ENCODE data around the gene KCTD5.

Gene KCTD5

DNA sequence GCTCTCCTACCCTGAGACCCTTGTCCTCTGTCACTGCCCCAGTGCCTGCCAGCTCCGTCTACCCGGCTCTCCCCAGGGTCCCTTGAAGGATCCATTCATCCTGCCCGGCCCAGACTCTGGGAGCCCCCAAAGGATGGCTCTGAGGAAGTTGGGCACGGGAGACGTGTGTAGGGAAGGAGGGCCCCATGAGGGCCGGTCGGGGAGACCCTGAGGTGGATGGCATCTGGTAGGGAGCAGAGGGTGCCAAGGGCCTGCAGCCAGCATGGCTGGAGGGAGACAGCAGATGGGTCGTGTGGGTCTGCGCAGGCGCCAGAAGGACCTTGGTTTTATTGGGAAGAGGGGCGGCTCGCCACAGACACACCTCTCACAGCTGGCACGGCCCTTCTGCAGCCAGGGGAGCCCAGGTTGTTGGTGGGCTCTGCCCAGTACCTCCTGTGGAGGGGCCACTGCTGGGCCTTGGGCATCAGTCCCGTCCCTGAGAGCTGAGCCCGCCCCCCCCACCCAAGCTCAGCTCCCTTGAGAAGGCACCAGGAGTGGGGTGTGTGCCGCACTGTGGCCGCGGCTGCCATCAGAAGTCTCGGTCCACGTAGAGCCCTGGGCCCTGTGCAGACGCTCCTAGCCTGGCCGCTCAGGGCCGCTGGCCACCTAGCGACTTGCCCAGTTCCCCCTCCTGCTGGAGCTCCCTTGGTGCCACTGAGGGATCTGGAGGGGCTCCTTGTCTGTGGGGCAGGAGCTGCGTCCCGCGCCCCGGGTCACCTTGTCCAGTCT lies 16.0 kb downstream of the KCTD5 start:
- CTCF ChIA-PET: no interaction called here
- no peaks in the 10 kb centered on the region for H3K27me3 Mint-ChIP-seq
- no peaks in the 10 kb centered on the region for H3K9me3 Mint-ChIP-seq
- no peak for DNase-seq
- H3K27ac Mint-ChIP-seq: no peak overlapping the region
- no peaks in the 10 kb centered on the region for H3K4me1 Mint-ChIP-seq
- H3K4me3 Mint-ChIP-seq: no peak overlapping the region
- H3K36me3 Mint-ChIP-seq: peaks cover 11% of the 10 kb centered on the region

- Mint-ChIP-seq H3K27ac (no peak overlapping the region), H3K4me3 (no peak overlapping the region), H3K27me3 (no peaks in the 10 kb centered on the region), H3K4me1 (no peaks in the 10 kb centered on the region), H3K9me3 (no peaks in the 10 kb centered on the region), H3K36me3 (peaks cover 9% of the 10 kb centered on the region)
- DNase-seq: no peak
- CTCF ChIA-PET: no interaction called here
Observed at GRCh38 chr16:2698965-2699750, 16.8 kb downstream of the KCTD5 start.

DNA sequence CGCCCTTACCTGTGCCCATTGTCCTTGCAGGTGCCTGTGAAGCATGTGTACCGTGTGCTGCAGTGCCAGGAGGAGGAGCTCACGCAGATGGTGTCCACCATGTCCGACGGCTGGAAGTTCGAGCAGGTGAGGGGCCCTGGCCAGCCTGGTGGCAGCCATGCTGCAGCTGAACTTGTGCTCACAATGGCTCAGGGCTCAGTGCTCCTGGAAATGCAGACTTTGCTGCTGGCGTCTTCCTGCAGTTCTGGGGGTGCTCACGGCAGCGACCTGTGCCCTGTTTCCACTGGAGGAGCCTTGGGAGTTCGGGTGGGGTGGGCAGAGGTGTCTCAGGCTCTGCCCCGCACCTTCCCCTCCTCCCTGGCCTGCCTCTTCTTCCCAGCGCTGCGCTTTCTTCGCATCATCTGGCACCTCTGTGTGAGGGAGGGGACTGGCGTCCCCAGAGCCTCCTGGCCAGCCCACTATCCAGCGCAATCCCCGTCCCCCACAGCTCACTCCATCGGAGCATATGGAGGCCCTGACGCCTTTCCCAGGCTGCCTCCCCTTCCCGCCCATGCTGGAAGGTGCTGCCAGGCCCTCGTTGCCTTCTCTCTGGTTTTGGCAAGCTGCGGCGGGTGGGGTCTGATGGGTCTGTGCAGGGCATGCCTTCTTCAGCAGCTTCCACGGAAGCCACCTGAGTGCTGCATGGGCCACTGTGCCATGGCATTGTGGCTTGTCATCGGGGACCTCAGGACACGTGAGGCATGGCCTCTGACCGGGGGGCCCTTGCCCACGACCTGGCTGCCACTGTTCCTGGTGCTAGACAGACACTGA lies 17.7 kb downstream of the KCTD5 start:
- Mint-ChIP-seq H3K27me3 (no peaks in the 10 kb centered on the region), H3K4me1 (no peaks in the 10 kb centered on the region), H3K9me3 (no peaks in the 10 kb centered on the region), H3K36me3 (peaks cover 9% of the 10 kb centered on the region), H3K4me3 (no peak overlapping the region), H3K27ac (no peak overlapping the region)
- CTCF ChIA-PET: no interaction called here
- DNase-seq: no peak

- H3K4me3 Mint-ChIP-seq: no peak overlapping the region
- H3K27me3 Mint-ChIP-seq: no peaks in the 10 kb centered on the region
- H3K9me3 Mint-ChIP-seq: no peaks in the 10 kb centered on the region
- H3K36me3 Mint-ChIP-seq: peaks cover 9% of the 10 kb centered on the region
- DNase-seq: no peak
- CTCF ChIA-PET: no interaction called here
- H3K4me1 Mint-ChIP-seq: no peaks in the 10 kb centered on the region
- H3K27ac Mint-ChIP-seq: no peak overlapping the region
Observed at GRCh38 chr16:2700786-2701185, 18.5 kb downstream of the KCTD5 start.

GRCh38 chr16:2701272-2701671 lies 18.9 kb downstream of the KCTD5 start:
- Mint-ChIP-seq H3K9me3 (no peaks in the 10 kb centered on the region), H3K27ac (no peak overlapping the region), H3K36me3 (peaks cover 9% of the 10 kb centered on the region), H3K27me3 (no peaks in the 10 kb centered on the region), H3K4me1 (no peaks in the 10 kb centered on the region), H3K4me3 (no peak overlapping the region)
- DNase-seq: no peak
- CTCF ChIA-PET: no interaction called here

GRCh38 chr16:2701713-2702437 lies 19.6 kb downstream of the KCTD5 start:
- CTCF ChIA-PET: no interaction called here
- Mint-ChIP-seq H3K36me3 (peaks cover 9% of the 10 kb centered on the region), H3K9me3 (no peaks in the 10 kb centered on the region), H3K27me3 (no peaks in the 10 kb centered on the region), H3K4me1 (no peaks in the 10 kb centered on the region), H3K27ac (no peak overlapping the region), H3K4me3 (no peak overlapping the region)
- DNase-seq: no peak

DNA sequence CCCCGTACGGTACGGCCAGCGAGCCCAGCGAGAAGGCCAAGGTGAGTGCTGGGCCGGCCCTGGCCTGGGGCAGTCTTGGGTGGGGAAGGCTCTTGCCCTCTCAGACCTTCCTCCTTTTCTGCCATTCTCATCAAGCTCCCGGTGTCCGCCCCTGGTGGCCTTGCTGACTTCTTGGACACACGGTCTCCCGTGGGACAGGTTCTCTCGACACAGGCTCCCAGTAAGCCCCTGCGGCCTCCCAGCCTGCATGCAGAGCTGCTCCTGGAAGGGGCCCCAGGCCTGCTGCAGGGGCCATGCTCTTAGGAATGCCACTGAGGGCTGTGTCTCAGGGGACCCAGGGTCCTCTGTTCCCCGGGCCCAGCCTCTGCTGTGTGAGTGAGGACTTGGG lies 20.1 kb downstream of the KCTD5 start:
- Mint-ChIP-seq H3K9me3 (no peaks in the 10 kb centered on the region), H3K27ac (no peak overlapping the region), H3K4me3 (no peak overlapping the region), H3K36me3 (peaks cover 9% of the 10 kb centered on the region), H3K27me3 (no peaks in the 10 kb centered on the region), H3K4me1 (no peaks in the 10 kb centered on the region)
- CTCF ChIA-PET: no interaction called here
- no peak for DNase-seq

- Mint-ChIP-seq H3K4me1 (no peaks in the 10 kb centered on the region), H3K4me3 (no peak overlapping the region), H3K27me3 (no peaks in the 10 kb centered on the region), H3K36me3 (peaks cover 7% of the 10 kb centered on the region), H3K9me3 (no peaks in the 10 kb centered on the region), H3K27ac (no peak overlapping the region)
- CTCF ChIA-PET: no interaction called here
- no peak for DNase-seq
Observed at GRCh38 chr16:2702871-2703745, 20.8 kb downstream of the KCTD5 start.

DNA sequence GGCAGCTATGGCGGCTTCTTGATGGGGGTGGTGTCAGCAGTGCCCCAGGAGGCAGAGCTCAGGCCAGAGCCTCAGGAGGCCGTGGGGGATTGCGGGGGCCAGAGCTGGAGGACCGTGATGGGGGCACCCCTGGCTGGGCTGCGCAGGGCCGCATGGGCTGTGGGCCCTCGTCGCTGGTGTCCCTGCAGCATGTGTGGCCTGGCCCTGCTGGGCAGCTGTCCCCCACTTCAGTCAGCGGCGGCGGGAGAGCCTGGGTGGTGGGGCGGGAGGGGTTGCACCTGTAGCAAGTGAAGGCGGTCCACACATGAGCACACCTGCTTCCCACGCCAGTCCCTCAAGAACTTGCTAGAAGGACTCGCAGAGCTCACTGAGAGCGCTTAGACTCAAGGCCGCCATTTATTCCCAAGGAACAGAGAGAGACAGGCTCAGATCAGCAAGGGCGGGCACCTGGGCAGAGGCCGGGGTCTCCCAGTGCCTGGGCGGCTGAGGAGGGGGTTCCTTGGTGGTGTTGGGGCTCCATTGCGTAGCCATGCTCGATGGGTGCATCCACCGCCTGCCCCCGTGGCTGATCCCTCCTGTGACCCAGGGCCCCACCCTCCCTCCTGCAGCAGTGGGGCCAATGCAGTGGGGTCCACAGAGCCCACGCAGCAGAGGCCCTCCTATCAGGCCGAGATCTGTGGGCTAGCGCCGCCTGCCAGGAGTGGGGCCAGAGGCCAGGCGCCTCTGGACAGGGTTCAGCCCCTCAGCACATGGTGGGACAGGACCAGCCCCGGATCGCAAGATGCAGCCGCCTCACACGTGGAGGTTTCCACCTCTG lies 22.1 kb downstream of the KCTD5 start:
- Mint-ChIP-seq H3K27me3 (no peaks in the 10 kb centered on the region), H3K27ac (no peak overlapping the region), H3K36me3 (peaks cover 9% of the 10 kb centered on the region), H3K4me1 (no peaks in the 10 kb centered on the region), H3K9me3 (no peaks in the 10 kb centered on the region), H3K4me3 (no peak overlapping the region)
- DNase-seq: no peak
- CTCF ChIA-PET: no interaction called here

GRCh38 chr16:2704983-2705275 lies 22.6 kb downstream of the KCTD5 start:
- CTCF ChIA-PET: no interaction called here
- H3K4me1 Mint-ChIP-seq: no peaks in the 10 kb centered on the region
- no peaks in the 10 kb centered on the region for H3K9me3 Mint-ChIP-seq

DNA sequence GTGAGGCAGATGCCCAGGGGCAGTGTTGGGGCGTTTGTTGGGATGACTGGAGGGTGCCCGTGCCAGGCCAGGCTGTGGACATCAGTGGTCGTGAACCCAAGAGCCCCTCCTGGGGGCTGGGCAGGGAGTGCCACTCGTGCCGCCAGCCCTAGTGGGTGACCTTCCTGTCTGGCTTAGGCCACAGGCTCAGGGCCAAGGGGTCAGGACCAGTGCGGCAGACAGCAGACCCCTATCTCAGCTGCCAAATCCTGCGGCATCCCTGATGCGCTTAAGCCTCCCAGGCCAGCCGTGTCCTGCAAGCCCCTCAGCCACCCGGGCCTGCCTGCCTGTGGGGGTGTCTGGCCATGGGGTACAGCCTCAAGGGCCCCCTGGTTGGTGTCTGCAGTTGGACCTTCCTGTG lies 23.0 kb downstream of the KCTD5 start:
- no peak for DNase-seq
- Mint-ChIP-seq H3K27ac (no peak overlapping the region), H3K27me3 (no peaks in the 10 kb centered on the region), H3K4me3 (no peak overlapping the region), H3K9me3 (no peaks in the 10 kb centered on the region), H3K4me1 (no peaks in the 10 kb centered on the region), H3K36me3 (peaks cover 9% of the 10 kb centered on the region)
- CTCF ChIA-PET: no interaction called here

More at GRCh38 chr16:2704983-2705275, 22.6 kb downstream of the KCTD5 start:
- no peak for DNase-seq
- no peaks in the 10 kb centered on the region for H3K27me3 Mint-ChIP-seq
- peak overlapping the region; percentile 7 for H3K27ac Mint-ChIP-seq
- peaks cover 9% of the 10 kb centered on the region for H3K36me3 Mint-ChIP-seq
- no peak overlapping the region for H3K4me3 Mint-ChIP-seq

DNA sequence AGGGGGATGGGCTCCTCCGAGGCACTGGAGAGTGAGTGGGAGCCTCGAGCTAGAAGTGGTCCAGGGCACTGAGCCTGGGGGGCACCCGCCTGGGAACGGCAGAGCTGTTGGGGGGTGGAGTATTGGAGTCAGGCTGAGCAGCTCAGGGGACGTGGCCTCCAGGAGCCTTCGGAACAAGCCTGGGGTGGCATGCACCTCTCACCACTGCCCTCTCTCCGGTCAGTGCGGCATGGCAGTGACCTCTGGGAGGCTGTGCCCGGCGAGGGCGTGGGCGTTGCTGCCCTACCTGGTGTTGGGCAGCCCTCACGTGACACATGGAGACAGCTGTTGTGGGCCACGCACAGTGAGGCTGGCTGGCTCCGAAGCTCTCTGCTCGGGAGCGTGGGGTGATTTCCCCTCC lies 23.8 kb downstream of the KCTD5 start:
- Mint-ChIP-seq H3K4me3 (no peak overlapping the region), H3K27ac (no peak overlapping the region), H3K27me3 (no peaks in the 10 kb centered on the region), H3K36me3 (peaks cover 9% of the 10 kb centered on the region), H3K4me1 (no peaks in the 10 kb centered on the region), H3K9me3 (no peaks in the 10 kb centered on the region)
- no peak for DNase-seq
- CTCF ChIA-PET: no interaction called here
